Upper lobe of left lung (tissue), 6 donors: ENCODE measurements around the gene ACTC1. TPM values are rescaled to one million over a fixed set of nuclear protein-coding genes. Genes with fewer than 3 reads are reported as not detected.

Source experiments
- ATAC-seq, 2 donors: fragments of 200-7000 bp; cut with Tn5 transposase; one replicate each; pipeline ENCODE4 v1.9.1; 2022; ENCODE audit warnings: mild to moderate bottlenecking in 2 of 2, moderate library complexity in 2 of 2; ENCODE audit not compliant: low FRiP score in 2 of 2
- DNase-seq, 2 donors: peaks; one replicate each; pipeline ENCODE4 v3.0.0-alpha.2; 2019 to 2020
- H3K27ac ChIP-seq, 4 donors: fragments of 200-600 bp; sonication (generic); one replicate each; pipeline ENCODE4 v1.5.1; 2016 to 2019
- H3K27me3 ChIP-seq, 4 donors: fragments of 200-600 bp; sonication (generic); one replicate each; pipeline ENCODE4 v1.5.1; 2017 to 2019
- H3K36me3 ChIP-seq, 4 donors: fragments of 200-600 bp; sonication (generic); one replicate each; pipeline ENCODE4 v1.5.1; 2016 to 2019
- H3K4me1 ChIP-seq, 4 donors: fragments of 200-600 bp; sonication (generic); one replicate each; pipeline ENCODE4 v1.5.1; 2018 to 2019
- H3K4me3 ChIP-seq, 4 donors: fragments of 200-600 bp; sonication (generic); one replicate each; pipeline ENCODE4 v1.5.1; 2017 to 2019; ENCODE audit warnings: mild to moderate bottlenecking in 2 of 4, moderate library complexity in 1 of 4
- H3K9me3 ChIP-seq, 4 donors: fragments of 200-600 bp; sonication (generic); one replicate each; pipeline ENCODE4 v1.5.1; 2018 to 2019
- CTCF ChIP-seq, 6 experiments: fragments of 450-650 bp in 4 of 6; fragments of 200-600 bp in 2 of 6; sonication (generic) in 2 of 6; IDR thresholded peaks; one replicate each; pipeline ENCODE4 v1.5.1; 2016 to 2019; ENCODE audit warnings: antibody characterized with exemption in 6 of 6
- EP300 ChIP-seq, 4 donors: sonication (generic); formaldehyde crosslinking; IDR thresholded peaks; one replicate each; pipeline ENCODE4 v1.5.1; 2017; ENCODE audit warnings: antibody characterized with exemption in 4 of 4, control low read depth in 2 of 4
- POLR2A ChIP-seq, 4 donors: fragments of 450-650 bp; IDR thresholded peaks; one replicate each; pipeline ENCODE4 v1.5.1; 2016 to 2017; ENCODE audit warnings: antibody characterized with exemption in 4 of 4, mild to moderate bottlenecking in 2 of 4
- POLR2AphosphoS5 ChIP-seq, 2 donors: sonication (generic); formaldehyde crosslinking; IDR thresholded peaks; one replicate each; pipeline ENCODE4 v1.5.1; 2017; ENCODE audit warnings: antibody characterized with exemption in 2 of 2
- WGBS, 2 donors: methylation state at CpG; one replicate each; pipeline ENCODE4 v1.1.5; 2017 to 2018; 5-methylcytosine and 5-hydroxymethylcytosine counted together
- total RNA-seq, 6 donors: library from RNA; depleted of rRNA in 4 of 6; stranded (reverse); fragments of >200 nt in 4 of 6; gene quantifications; one replicate each; pipeline versions ENCODE4 v1.1.0 to v1.2.1, GENCODE V29; 2016 to 2021
- donor health status: DM: no; HTN: no; CAD: no; lungs with moderate emphysema.
- donor health status: DM: no; HTN: yes; CAD: no; lungs with severe emphysema.

Gene ACTC1
- total RNA-seq, 6 donors from 2014 or later, result not detected

- H3K4me3 ChIP-seq, result no peak overlapping the region
- TF ChIP-seq EP300 (IDR thresholded peaks at IDR 0.05), result no peak
- no peak for TF ChIP-seq POLR2A (IDR thresholded peaks at IDR 0.05)
- no peak for TF ChIP-seq POLR2AphosphoS5 (IDR thresholded peaks at IDR 0.05)
- no peak for TF ChIP-seq CTCF (IDR thresholded peaks at IDR 0.05)
- WGBS, 2 donors, result 73 to 82% methylated on average over 5 of the region's 5 CpGs
- no peaks in the 10 kb centered on the region for H3K27me3 ChIP-seq
- H3K36me3 ChIP-seq, result no peaks in the 10 kb centered on the region
- ATAC-seq (no peak), DNase-seq (no peak)
- no peaks in the 10 kb centered on the region for H3K4me1 ChIP-seq
- H3K27ac ChIP-seq, result no peak overlapping the region
- no peaks in the 10 kb centered on the region for H3K9me3 ChIP-seq
Observed at GRCh38 chr15:34828145-34828911, 33.0 kb upstream of the ACTC1 start.

GRCh38 chr15:34821831-34822230 lies 26.5 kb upstream of the ACTC1 start:
- DNase-seq (no peak), ATAC-seq (no peak)
- WGBS, 2 donors, result 57 to 73% methylated on average over 3 of the region's 3 CpGs
- Histone ChIP-seq H3K4me3 (no peak overlapping the region), H3K4me1 (no peaks in the 10 kb centered on the region), H3K27me3 (no peaks in the 10 kb centered on the region), H3K36me3 (no peaks in the 10 kb centered on the region), H3K9me3 (no peaks in the 10 kb centered on the region), H3K27ac (no peak overlapping the region)
- TF ChIP-seq POLR2AphosphoS5 (IDR thresholded peaks at IDR 0.05) (no peak), CTCF (IDR thresholded peaks at IDR 0.05) (no peak), EP300 (IDR thresholded peaks at IDR 0.05) (no peak), POLR2A (IDR thresholded peaks at IDR 0.05) (no peak)

- H3K9me3 ChIP-seq, result no peaks in the 10 kb centered on the region
- no peaks in the 10 kb centered on the region for H3K27me3 ChIP-seq
- whole genome bisulfite sequencing, 2 donors, result 76% methylated on average over 5 of the region's 5 CpGs
Observed at GRCh38 chr15:34820110-34820509, 24.8 kb upstream of the ACTC1 start.

GRCh38 chr15:34818526-34818925 lies 23.2 kb upstream of the ACTC1 start:
- 90 to 95% methylated on average over 1 of the region's 1 CpG for WGBS, 2 donors
- H3K27me3 ChIP-seq, result no peaks in the 10 kb centered on the region
- H3K27ac ChIP-seq, result no peak overlapping the region
- no peak for TF ChIP-seq EP300 (IDR thresholded peaks at IDR 0.05)
- no peak for TF ChIP-seq POLR2AphosphoS5 (IDR thresholded peaks at IDR 0.05)
- no peak for TF ChIP-seq POLR2A (IDR thresholded peaks at IDR 0.05)
- H3K4me3 ChIP-seq, result no peak overlapping the region
- no peak for DNase-seq
- H3K9me3 ChIP-seq, result no peaks in the 10 kb centered on the region
- H3K36me3 ChIP-seq, result no peaks in the 10 kb centered on the region
- H3K4me1 ChIP-seq, result no peaks in the 10 kb centered on the region
- no peak for ATAC-seq

More at GRCh38 chr15:34820110-34820509, 24.8 kb upstream of the ACTC1 start:
- no peak for TF ChIP-seq CTCF (IDR thresholded peaks at IDR 0.05)
- no peak for TF ChIP-seq POLR2A (IDR thresholded peaks at IDR 0.05)
- TF ChIP-seq EP300 (IDR thresholded peaks at IDR 0.05), result no peak
- no peak for TF ChIP-seq POLR2AphosphoS5 (IDR thresholded peaks at IDR 0.05)
- Histone ChIP-seq H3K27ac (no peak overlapping the region), H3K4me1 (no peaks in the 10 kb centered on the region), H3K4me3 (no peak overlapping the region), H3K36me3 (no peaks in the 10 kb centered on the region)
- no peak for ATAC-seq
- no peak for DNase-seq

GRCh38 chr15:34815836-34816235 lies 20.5 kb upstream of the ACTC1 start:
- DNase-seq (no peak), ATAC-seq (no peak)
- Histone ChIP-seq H3K27me3 (no peaks in the 10 kb centered on the region), H3K4me1 (no peaks in the 10 kb centered on the region), H3K4me3 (no peak overlapping the region), H3K36me3 (no peaks in the 10 kb centered on the region), H3K27ac (no peak overlapping the region), H3K9me3 (no peaks in the 10 kb centered on the region)
- 68 to 69% methylated on average over 1 of the region's 1 CpG for WGBS, 2 donors
- no peak for TF ChIP-seq CTCF (IDR thresholded peaks at IDR 0.05)
- no peak for TF ChIP-seq EP300 (IDR thresholded peaks at IDR 0.05)
- TF ChIP-seq POLR2AphosphoS5 (IDR thresholded peaks at IDR 0.05), result no peak
- TF ChIP-seq POLR2A (IDR thresholded peaks at IDR 0.05), result no peak
